GDM1 (cell line): ENCODE data around the gene MYH7B.

Source experiments
- DNase-seq: peaks from one replicate; lab custom pipeline; 2025; lab: John Stamatoyannopoulos, UW

The MYH7B gene

GRCh38 chr20:34945315-34946077 lies 10.2 kb upstream of the MYH7B start:
- DNase-seq = no peak

- DNase-seq = no peak
Measured at GRCh38 chr20:34946661-34947060, 9.0 kb upstream of the MYH7B start.

GRCh38 chr20:34947336-34947735 lies 8.3 kb upstream of the MYH7B start:
- no peak for DNase-seq

- no peak for DNase-seq
Measured at GRCh38 chr20:34948030-34948429, 7.6 kb upstream of the MYH7B start.

GRCh38 chr20:34949120-34949519 lies 6.5 kb upstream of the MYH7B start:
- DNase-seq = no peak

GRCh38 chr20:34951252-34951651 lies 4.4 kb upstream of the MYH7B start:
- DNase-seq = no peak

- no peak for DNase-seq
Measured at GRCh38 chr20:34951652-34952051, 4.0 kb upstream of the MYH7B start.

- DNase-seq = no peak
Measured at GRCh38 chr20:34952671-34953070, 3.0 kb upstream of the MYH7B start.

- DNase-seq = no peak
Measured at GRCh38 chr20:34953960-34954359, 1.7 kb upstream of the MYH7B start.

- DNase-seq = no peak
Measured at GRCh38 chr20:34954904-34955230, 801 bp upstream of the MYH7B start.

GRCh38 chr20:34956041-34956458 lies 382 bp downstream of the MYH7B start:
- DNase-seq = no peak

GRCh38 chr20:34956751-34957472 lies 1.2 kb downstream of the MYH7B start:
- no peak for DNase-seq

GRCh38 chr20:34964486-34964885 lies 8.8 kb downstream of the MYH7B start:
- DNase-seq = no peak

GRCh38 chr20:34965051-34965450 lies 9.4 kb downstream of the MYH7B start:
- no peak for DNase-seq

- no peak for DNase-seq
Measured at GRCh38 chr20:34967421-34967820, 11.8 kb downstream of the MYH7B start.

- no peak for DNase-seq
Measured at GRCh38 chr20:34968042-34968775, 12.5 kb downstream of the MYH7B start.

- no peak for DNase-seq
Measured at GRCh38 chr20:34970193-34970840, 14.6 kb downstream of the MYH7B start.

- no peak for DNase-seq
Measured at GRCh38 chr20:34970846-34971560, 15.3 kb downstream of the MYH7B start.

- no peak for DNase-seq
Measured at GRCh38 chr20:34971561-34972235, 16.0 kb downstream of the MYH7B start.

- no peak for DNase-seq
Measured at GRCh38 chr20:34974246-34974645, 18.6 kb downstream of the MYH7B start.

GRCh38 chr20:34976286-34976685 lies 20.6 kb downstream of the MYH7B start:
- DNase-seq = no peak
